Activated naive CD8-positive, alpha-beta T cell treated with anti-CD3 and anti-CD28 coated beads, Interleukin-2, amount 10 ng/mL, durations not matched to agents 7 days and 5 days (primary cell): ENCODE measurements around the gene TRAM2. TPM values are rescaled to one million over a fixed set of nuclear protein-coding genes. Genes with fewer than 3 reads are reported as not detected.

ENCODE experiments used
- ATAC-seq: fragments of 150-1000 bp; cut with Tn5 transposase; one replicate; pipeline ENCODE4 v1.10.0; 2021; ENCODE audit warnings: low read depth, moderate library complexity
- POLR2A ChIA-PET: fragments of 350-600 bp; sonication (Branson Sonifier 250); formaldehyde crosslinking; loops from one replicate; lab custom pipeline; 2021; ENCODE audit warnings: antibody characterized with exemption; lab: Charles Lee
- DNase-seq: peaks from one replicate; pipeline ENCODE4 v3.0.0; 2021
- H3K27ac Mint-ChIP-seq: one replicate; pipeline ENCODE4 v1.8.0; 2022; ENCODE audit warnings: mild to moderate bottlenecking, mixed read lengths
- H3K27me3 Mint-ChIP-seq: one replicate; pipeline ENCODE4 v1.8.0; 2022; ENCODE audit warnings: mild to moderate bottlenecking, moderate library complexity, mixed read lengths
- H3K36me3 Mint-ChIP-seq: one replicate; pipeline ENCODE4 v1.8.0; 2021; ENCODE audit warnings: mild to moderate bottlenecking, mixed read lengths
- H3K4me1 Mint-ChIP-seq: one replicate; pipeline ENCODE4 v1.8.0; 2021; ENCODE audit warnings: mixed read lengths
- H3K4me3 Mint-ChIP-seq: one replicate; pipeline ENCODE4 v1.8.0; 2022; ENCODE audit warnings: mild to moderate bottlenecking, moderate library complexity, mixed read lengths
- H3K9me3 Mint-ChIP-seq: one replicate; pipeline ENCODE4 v1.8.0; 2021; ENCODE audit warnings: mixed read lengths
- total RNA-seq, 2 experiments: library from RNA; stranded (reverse); gene quantifications; one replicate each; pipeline ENCODE4 v1.2.3, GENCODE V29; 2021

Gene TRAM2
- total RNA-seq, result 1 to 10 TPM; 4.8 to 5.0 TPM

- peak within 1 kb of the TSS; percentile 26 for H3K27ac Mint-ChIP-seq
- DNase-seq, result peak; percentile 78
- peak; percentile 68 for ATAC-seq
- peak within 1 kb of the TSS; percentile 65 for H3K4me3 Mint-ChIP-seq
- POLR2A ChIA-PET, result interaction anchor here (1.5 kb wide), 1 partner anchor 41 kb away, joined by 6 read pairs; no protein-coding TSS in a partner anchor
- H3K36me3 Mint-ChIP-seq, result no peaks in the 10 kb centered on the region
- H3K9me3 Mint-ChIP-seq, result no peaks in the 10 kb centered on the region
- peaks cover 35% of the 10 kb centered on the region for H3K27me3 Mint-ChIP-seq
- peaks cover 24% of the 10 kb centered on the region for H3K4me1 Mint-ChIP-seq
Measured at GRCh38 chr6:52577022-52577777, at the start of gene TRAM2. Gene TRAM2, minus strand, starts transcription at chr6:52577060. Its CDS starts 145 bp downstream, at chr6:52576915.

GRCh38 chr6:52622810-52623209 is 46.0 kb upstream of the TRAM2 start:
- Mint-ChIP-seq H3K27me3 (peaks cover 19% of the 10 kb centered on the region), H3K36me3 (no peaks in the 10 kb centered on the region), H3K27ac (no peak overlapping the region), H3K9me3 (no peaks in the 10 kb centered on the region), H3K4me3 (no peak overlapping the region), H3K4me1 (no peaks in the 10 kb centered on the region)
- no peak for DNase-seq
- no peak for ATAC-seq
- POLR2A ChIA-PET, result no interaction called here

GRCh38 chr6:52621631-52622030 is 44.8 kb upstream of the TRAM2 start:
- no peaks in the 10 kb centered on the region for H3K4me1 Mint-ChIP-seq
- no peak overlapping the region for H3K4me3 Mint-ChIP-seq
- no peak overlapping the region for H3K27ac Mint-ChIP-seq
- POLR2A ChIA-PET, result no interaction called here
- H3K27me3 Mint-ChIP-seq, result peaks cover 16% of the 10 kb centered on the region
- ATAC-seq, result no peak
- no peak for DNase-seq
- H3K36me3 Mint-ChIP-seq, result no peaks in the 10 kb centered on the region
- no peaks in the 10 kb centered on the region for H3K9me3 Mint-ChIP-seq

- no peak for DNase-seq
- no peak for ATAC-seq
- no peaks in the 10 kb centered on the region for H3K9me3 Mint-ChIP-seq
- H3K36me3 Mint-ChIP-seq, result no peaks in the 10 kb centered on the region
- POLR2A ChIA-PET, result no interaction called here
- H3K4me1 Mint-ChIP-seq, result no peaks in the 10 kb centered on the region
- H3K27ac Mint-ChIP-seq, result no peak overlapping the region
- H3K27me3 Mint-ChIP-seq, result peaks cover 13% of the 10 kb centered on the region
- H3K4me3 Mint-ChIP-seq, result no peak overlapping the region
Measured at GRCh38 chr6:52620906-52621190, 44.0 kb upstream of the TRAM2 start.

- no peak for ATAC-seq
- Mint-ChIP-seq H3K36me3 (no peaks in the 10 kb centered on the region), H3K9me3 (no peaks in the 10 kb centered on the region), H3K4me1 (no peaks in the 10 kb centered on the region), H3K27me3 (peaks cover 15% of the 10 kb centered on the region), H3K27ac (no peak overlapping the region), H3K4me3 (no peak overlapping the region)
- POLR2A ChIA-PET, result no interaction called here
- no peak for DNase-seq
Measured at GRCh38 chr6:52620055-52620905, 43.4 kb upstream of the TRAM2 start.

GRCh38 chr6:52617087-52617486 is 40.2 kb upstream of the TRAM2 start:
- H3K27ac Mint-ChIP-seq, result no peak overlapping the region
- H3K4me1 Mint-ChIP-seq, result no peaks in the 10 kb centered on the region
- no peaks in the 10 kb centered on the region for H3K36me3 Mint-ChIP-seq
- DNase-seq (no peak), ATAC-seq (no peak)
- no peak overlapping the region for H3K4me3 Mint-ChIP-seq
- no peaks in the 10 kb centered on the region for H3K9me3 Mint-ChIP-seq
- H3K27me3 Mint-ChIP-seq, result peaks cover 17% of the 10 kb centered on the region
- POLR2A ChIA-PET, result no interaction called here

GRCh38 chr6:52616059-52616690 is 39.3 kb upstream of the TRAM2 start:
- POLR2A ChIA-PET, result no interaction called here
- Mint-ChIP-seq H3K9me3 (no peaks in the 10 kb centered on the region), H3K36me3 (no peaks in the 10 kb centered on the region), H3K27ac (no peak overlapping the region), H3K27me3 (peaks cover 16% of the 10 kb centered on the region), H3K4me3 (no peak overlapping the region), H3K4me1 (no peaks in the 10 kb centered on the region)
- ATAC-seq (no peak), DNase-seq (no peak)

- peaks cover 10% of the 10 kb centered on the region for H3K27me3 Mint-ChIP-seq
- H3K4me3 Mint-ChIP-seq, result no peak overlapping the region
- DNase-seq (no peak), ATAC-seq (no peak)
- no peaks in the 10 kb centered on the region for H3K36me3 Mint-ChIP-seq
- POLR2A ChIA-PET, result no interaction called here
- no peaks in the 10 kb centered on the region for H3K4me1 Mint-ChIP-seq
- H3K27ac Mint-ChIP-seq, result no peak overlapping the region
- H3K9me3 Mint-ChIP-seq, result peaks cover 1% of the 10 kb centered on the region
Measured at GRCh38 chr6:52612336-52613054, 35.6 kb upstream of the TRAM2 start.

GRCh38 chr6:52611833-52612232 is 35.0 kb upstream of the TRAM2 start:
- Mint-ChIP-seq H3K9me3 (peaks cover 1% of the 10 kb centered on the region), H3K36me3 (no peaks in the 10 kb centered on the region), H3K27me3 (peaks cover 10% of the 10 kb centered on the region), H3K27ac (no peak overlapping the region), H3K4me3 (no peak overlapping the region), H3K4me1 (no peaks in the 10 kb centered on the region)
- ATAC-seq (no peak), DNase-seq (no peak)
- POLR2A ChIA-PET, result no interaction called here

- no peaks in the 10 kb centered on the region for H3K4me1 Mint-ChIP-seq
- H3K9me3 Mint-ChIP-seq, result peaks cover 1% of the 10 kb centered on the region
- H3K36me3 Mint-ChIP-seq, result no peaks in the 10 kb centered on the region
- no peak for DNase-seq
- ATAC-seq, result no peak
- H3K4me3 Mint-ChIP-seq, result no peak overlapping the region
- H3K27ac Mint-ChIP-seq, result no peak overlapping the region
- POLR2A ChIA-PET, result no interaction called here
- H3K27me3 Mint-ChIP-seq, result peaks cover 14% of the 10 kb centered on the region
Measured at GRCh38 chr6:52610745-52611355, 34.0 kb upstream of the TRAM2 start.

GRCh38 chr6:52610011-52610410 is 33.2 kb upstream of the TRAM2 start:
- no peaks in the 10 kb centered on the region for H3K4me1 Mint-ChIP-seq
- ATAC-seq (no peak), DNase-seq (no peak)
- peaks cover 1% of the 10 kb centered on the region for H3K9me3 Mint-ChIP-seq
- POLR2A ChIA-PET, result no interaction called here
- no peak overlapping the region for H3K27ac Mint-ChIP-seq
- H3K36me3 Mint-ChIP-seq, result no peaks in the 10 kb centered on the region
- H3K27me3 Mint-ChIP-seq, result peaks cover 11% of the 10 kb centered on the region
- no peak overlapping the region for H3K4me3 Mint-ChIP-seq

- H3K36me3 Mint-ChIP-seq, result no peaks in the 10 kb centered on the region
- H3K27ac Mint-ChIP-seq, result no peak overlapping the region
- peaks cover 1% of the 10 kb centered on the region for H3K9me3 Mint-ChIP-seq
- DNase-seq (no peak), ATAC-seq (no peak)
- POLR2A ChIA-PET, result no interaction called here
- peaks cover 5% of the 10 kb centered on the region for H3K4me1 Mint-ChIP-seq
- H3K27me3 Mint-ChIP-seq, result peaks cover 4% of the 10 kb centered on the region
- H3K4me3 Mint-ChIP-seq, result no peak overlapping the region
Measured at GRCh38 chr6:52605610-52606185, 28.8 kb upstream of the TRAM2 start.
